CD4-positive, CD25-positive, alpha-beta regulatory T cell (primary cell): ENCODE measurements around the gene PRKCA. TPM values are rescaled to one million over a fixed set of nuclear protein-coding genes. Genes with fewer than 3 reads are reported as not detected.

Experiments
- polyA plus RNA-seq, 4 donors: library from polyadenylated mRNA; unstranded; fragments of 300-500 nt; fragmentation: Illumina TruSeq; gene quantifications; one replicate each; pipeline ENCODE4 v1.2.3, GENCODE V29; 2021
- total RNA-seq: library from RNA; stranded (reverse); gene quantifications from one replicate; pipeline ENCODE4 v1.2.3, GENCODE V29; 2022

The PRKCA gene
- total and polyA plus RNA-seq, 5 donors from 2014 or later: 0.60 to 84.0 (median 2.0) TPM

Other genes starting within 250 kb of the PRKCA start
- gene CEP112, start 110.5 kb upstream of the PRKCA start, total RNA-seq: 2.3 TPM
- under 1 TPM in 3 of 4 donors, not detected in 1; 0.15 to 0.76 (median 0.31) TPM for gene CEP112, start 110.5 kb upstream of the PRKCA start, polyA plus RNA-seq
- gene APOH, start 73.2 kb upstream of the PRKCA start, total RNA-seq: not detected
- not detected for gene APOH, start 73.2 kb upstream of the PRKCA start, polyA plus RNA-seq